Left forelimb (tissue), 1 donor: ENCODE results near the gene STUB1.

ENCODE experiments used
- DNase-seq: peaks from one replicate; pipeline ENCODE4 v3.0.0-alpha.2; 2018; ENCODE audit warnings: low spot score

Gene STUB1

GRCh38 chr16:679814-680624 is at the start of gene STUB1:
TSS of gene STUB1 (plus strand) at chr16:680410. CDS start at chr16:680526, 116 bp downstream.
- peak; percentile 96 for DNase-seq

- DNase-seq: no peak
Observed at GRCh38 chr16:630815-631405, 49.3 kb upstream of the STUB1 start, which contains the start of gene WFIKKN1. TSS of gene WFIKKN1 (plus strand) at chr16:630985. CDS start at chr16:631254, 269 bp downstream.

GRCh38 chr16:631808-632358 is 48.3 kb upstream of the STUB1 start:
- DNase-seq: no peak

GRCh38 chr16:632486-633335 is 47.5 kb upstream of the STUB1 start:
- no peak for DNase-seq

GRCh38 chr16:633336-634050 is 46.7 kb upstream of the STUB1 start:
- DNase-seq: no peak

GRCh38 chr16:634051-634670 is 46.0 kb upstream of the STUB1 start:
- DNase-seq: no peak

- DNase-seq: no peak
Observed at GRCh38 chr16:634996-635395, 45.2 kb upstream of the STUB1 start.

GRCh38 chr16:635573-636205 is 44.5 kb upstream of the STUB1 start:
- no peak for DNase-seq

- DNase-seq: peak; percentile 96
Observed at GRCh38 chr16:636206-637080, 43.8 kb upstream of the STUB1 start, which contains the start of gene METTL26. TSS of gene METTL26 (minus strand) at chr16:636305. CDS start at chr16:636290, 15 bp downstream.

- no peak for DNase-seq
Observed at GRCh38 chr16:637081-638018, 42.9 kb upstream of the STUB1 start.

GRCh38 chr16:638034-638543 is 42.1 kb upstream of the STUB1 start:
- DNase-seq: no peak

GRCh38 chr16:638836-639235 is 41.4 kb upstream of the STUB1 start:
- no peak for DNase-seq

- no peak for DNase-seq
Observed at GRCh38 chr16:640614-641013, 39.6 kb upstream of the STUB1 start.

GRCh38 chr16:641326-642188 is 38.7 kb upstream of the STUB1 start, which contains the start of gene MCRIP2:
TSS of gene MCRIP2 (plus strand) at chr16:641828. CDS start at chr16:641992, 164 bp downstream.
- peak; percentile 86 for DNase-seq

- DNase-seq: no peak
Observed at GRCh38 chr16:642189-643049, 37.8 kb upstream of the STUB1 start.

- no peak for DNase-seq
Observed at GRCh38 chr16:643050-643368, 37.2 kb upstream of the STUB1 start.
